HCT116 (cell line): Measurements from ENCODE around the gene HCFC1. TPM values are rescaled to one million over a fixed set of nuclear protein-coding genes. Genes with fewer than 3 reads are reported as not detected.

Source experiments
- ATAC-seq: fragments of 200-7000 bp; cut with Tn5 transposase; 2 replicates; pipeline ENCODE4 v1.9.1; 2020; ENCODE audit warnings: mild to moderate bottlenecking, moderate library complexity
- BruUV-seq: library from RNA; stranded (reverse); fragments of 400-500 nt; replicated peaks from 2 replicates; lab custom pipeline; 2021; lab: Mats Ljungman, UMichigan
- CTCF ChIA-PET: fragments of 300-600 bp; sonication (Branson Sonifier 250); formaldehyde crosslinking; loops from one replicate; lab custom pipeline; 2021; ENCODE audit warnings: antibody characterized with exemption; lab: Charles Lee
- POLR2A ChIA-PET: fragments of 300-600, 350-600 bp; sonication (Branson Sonifier 250); formaldehyde crosslinking; loops from one replicate; lab custom pipeline; 2021; ENCODE audit warnings: antibody characterized with exemption; lab: Charles Lee
- RAD21 ChIA-PET, 2 experiments: fragments of 300-600 bp; sonication (Branson Sonifier 250); formaldehyde crosslinking; loops; one replicate each; lab custom pipeline; 2023; ENCODE audit warnings: low total read pairs in 2 of 2; ENCODE audit not compliant: uncharacterized antibody in 2 of 2, unreplicated experiment in 2 of 2, low non-redundant PET in 1 of 2; lab: Charles Lee
- DNase-seq: peaks from one replicate; pipeline ENCODE4 v3.0.0-alpha.2; 2010; ENCODE audit warnings: low read depth, low spot score
- H2AFZ ChIP-seq: fragments of 200-600 bp; shearing (Covaris generic), sonication (generic); 2 replicates; pipeline ENCODE4 v1.6.1; 2017; ENCODE audit warnings: low read depth, mixed run types, mixed read lengths, antibody characterized with exemption, low read length; ENCODE audit not compliant: poor library complexity, severe bottlenecking
- H3K27ac ChIP-seq: 2 replicates; pipeline ENCODE4 v1.5.1; 2012; ENCODE audit warnings: low read depth, low read length
- H3K27me3 ChIP-seq: fragments of 200-600 bp; sonication (generic); 2 replicates; pipeline ENCODE4 v1.6.1; 2016; ENCODE audit warnings: mixed run types, low read length, mixed read lengths; ENCODE audit not compliant: insufficient read depth
- H3K36me3 ChIP-seq, 2 experiments: fragments of 200-500 bp in 1 of 2; fragments of 200-600 bp in 1 of 2; sonication (Bioruptor generic) in 1 of 2; sonication (generic) in 1 of 2; 2 replicates each; pipeline versions ENCODE4 v1.5.1 to v1.6.1; 2014 to 2016; ENCODE audit warnings: low read length in 2 of 2, inconsistent platforms in 1 of 2, mixed read lengths in 1 of 2, mixed run types in 1 of 2; ENCODE audit not compliant: insufficient read depth in 2 of 2, control insufficient read depth in 1 of 2
- H3K4me1 ChIP-seq, 2 experiments: fragments of 200-600 bp in 1 of 2; sonication (generic) in 1 of 2; 2 replicates each; pipeline versions ENCODE4 v1.5.1 to v1.6.1; 2012 to 2017; ENCODE audit warnings: low read length in 2 of 2, inconsistent platforms in 1 of 2, mild to moderate bottlenecking in 1 of 2, mixed read lengths in 1 of 2, mixed run types in 1 of 2, moderate library complexity in 1 of 2; ENCODE audit not compliant: insufficient read depth in 2 of 2, control insufficient read depth in 1 of 2
- H3K4me2 ChIP-seq: fragments of 200-600 bp; sonication (generic); 2 replicates; pipeline ENCODE4 v1.6.1; 2017; ENCODE audit warnings: mixed run types, low read length, mixed read lengths
- H3K4me3 ChIP-seq, 2 experiments: fragments of 200-600 bp in 1 of 2; sonication (generic) in 1 of 2; replicated peaks in 1 of 2; 2 replicates each; pipeline ENCODE4 v1.5.1; 2011 to 2016; ENCODE audit warnings: low read length in 2 of 2, control low read depth in 1 of 2, low read depth in 1 of 2, mild to moderate bottlenecking in 1 of 2, mixed read lengths in 1 of 2, mixed run types in 1 of 2
- H3K79me2 ChIP-seq: fragments of 200-600 bp; sonication (generic); 2 replicates; pipeline ENCODE4 v1.6.1; 2017; ENCODE audit warnings: mild to moderate bottlenecking, mixed run types, low read length, moderate library complexity, mixed read lengths; ENCODE audit not compliant: insufficient read depth
- H3K9ac ChIP-seq: fragments of 200-600 bp; sonication (generic); 2 replicates; pipeline ENCODE4 v1.6.1; 2016; ENCODE audit warnings: low read length, mixed read lengths
- H3K9me2 ChIP-seq: fragments of 200-600 bp; sonication (generic), shearing (Covaris generic); 2 replicates; pipeline ENCODE4 v1.6.1; 2017; ENCODE audit warnings: mixed run types, mild to moderate bottlenecking, moderate library complexity; ENCODE audit not compliant: insufficient read depth
- H3K9me3 ChIP-seq, 2 experiments: fragments of 200-500 bp in 1 of 2; fragments of 200-600 bp in 1 of 2; sonication (Bioruptor generic) in 1 of 2; sonication (generic) in 1 of 2; 2 replicates each; pipeline ENCODE4 v1.6.1; 2014 to 2017; ENCODE audit warnings: low read length in 2 of 2, mixed read lengths in 2 of 2, inconsistent platforms in 1 of 2, low read depth in 1 of 2, mild to moderate bottlenecking in 1 of 2, mixed run types in 1 of 2, moderate library complexity in 1 of 2; ENCODE audit not compliant: control insufficient read depth in 1 of 2, insufficient read depth in 1 of 2
- H4K20me1 ChIP-seq: fragments of 200-600 bp; sonication (generic), shearing (Covaris generic); 2 replicates; pipeline ENCODE4 v1.6.1; 2017; ENCODE audit warnings: mixed run types, mild to moderate bottlenecking, moderate library complexity; ENCODE audit not compliant: insufficient read depth
- CBX3 ChIP-seq: IDR thresholded peaks from 2 replicates; pipeline ENCODE4 v1.6.1; 2012; ENCODE audit warnings: low read depth
- CTCF ChIP-seq, 3 experiments: fragments of 200-600 bp in 1 of 3; sonication (generic) in 1 of 3; IDR thresholded peaks in 2 of 3; conservative IDR thresholded peaks in 1 of 3; 2 replicates each; pipeline ENCODE4 v1.5.1; 2012 to 2017; ENCODE audit warnings: low read depth in 2 of 3, low read length in 2 of 3, antibody characterized with exemption in 1 of 3, borderline replicate concordance in 1 of 3, control low read depth in 1 of 3, mild to moderate bottlenecking in 1 of 3, mixed read lengths in 1 of 3, mixed run types in 1 of 3, moderate library complexity in 1 of 3; ENCODE audit not compliant: insufficient read depth in 1 of 3
- EZH2phosphoT487 ChIP-seq: fragments of 200-600 bp; IDR thresholded peaks from 2 replicates; pipeline ENCODE4 v1.6.1; 2018; ENCODE audit warnings: antibody characterized with exemption, borderline replicate concordance
- FOSL1 ChIP-seq: IDR thresholded peaks from 2 replicates; pipeline ENCODE4 v1.6.1; 2012; ENCODE audit warnings: low read depth
- JUND ChIP-seq: IDR thresholded peaks from 2 replicates; pipeline ENCODE4 v1.6.1; 2012
- POLR2AphosphoS5 ChIP-seq: IDR thresholded peaks from 2 replicates; pipeline ENCODE4 v1.6.1; 2011; ENCODE audit warnings: mild to moderate bottlenecking, low read depth, low read length, moderate library complexity
- RAD21 ChIP-seq: IDR thresholded peaks from 2 replicates; pipeline ENCODE4 v1.6.1; 2012; ENCODE audit warnings: low read depth, mild to moderate bottlenecking
- SRF ChIP-seq: IDR thresholded peaks from 2 replicates; pipeline ENCODE4 v1.6.1; 2012; ENCODE audit warnings: low read depth
- TCF7L2 ChIP-seq: IDR thresholded peaks from 2 replicates; pipeline ENCODE4 v1.7.0; 2011; ENCODE audit warnings: borderline replicate concordance, inconsistent platforms; ENCODE audit not compliant: insufficient read depth, insufficient read length; ENCODE audit errors: extremely low read depth
- ZBTB33 ChIP-seq: IDR thresholded peaks from 2 replicates; pipeline ENCODE4 v1.6.1; 2011; ENCODE audit warnings: mild to moderate bottlenecking, low read length, moderate library complexity; ENCODE audit not compliant: insufficient replicate concordance; ENCODE audit errors: extremely low read depth
- ZNF274 ChIP-seq: fragments of 200-500 bp; sonication (Bioruptor generic); IDR thresholded peaks from 2 replicates; pipeline ENCODE4 v1.6.1; 2014; ENCODE audit warnings: mild to moderate bottlenecking, low read depth, low read length, inconsistent platforms
- intact Hi-C: fragments of 100-400 bp; cut with micrococcal nuclease; formaldehyde crosslinking; loops from 2 replicates; pipeline ENCODE4 v1.10.0; 2022
- total RNA-seq: library from RNA; stranded (reverse); gene quantifications from one replicate; pipeline ENCODE4 v1.2.1, GENCODE V29; 2021; ENCODE audit not compliant: unreplicated experiment
- TF ChIP-seq, protein P1 (sequence below): IDR thresholded peaks from 2 replicates; pipeline ENCODE4 v1.6.1; 2012

HCFC1 gene
- total RNA-seq, 1 experiment from 2014 or later: 72.8 TPM

- Histone ChIP-seq H4K20me1 (no peaks in the 10 kb centered on the region), H3K36me3 (peaks cover 2 to 5% of the 10 kb centered on the region in 2 experiments; a peak in 1 of 4 replicates), H2AFZ (no peak overlapping the region), H3K4me1 (peaks cover 0 to 14% of the 10 kb centered on the region in 2 experiments; a peak in 2 of 4 replicates), H3K27me3 (no peaks in the 10 kb centered on the region), H3K9ac (no peak overlapping the region), H3K27ac (no peak overlapping the region), H3K9me2 (no peaks in the 10 kb centered on the region), H3K79me2 (peaks cover 14% of the 10 kb centered on the region; the same call in 1 of the 2 replicates), H3K4me2 (no peak overlapping the region), H3K4me3 (no peak overlapping the region), H3K9me3 (no peaks in the 10 kb centered on the region)
- POLR2A ChIA-PET: no interaction called here
- intact Hi-C loops: no loop called here
- no peak for ATAC-seq
- CTCF ChIA-PET: interaction anchor here (2.1 kb wide), 1 partner anchor 10 kb away, joined by 8 read pairs; no protein-coding TSS in a partner anchor
- RAD21 ChIA-PET: interaction anchor here in 1 of 2 experiments (0.6 kb wide), 1 partner anchor 312 kb away, joined by 3 read pairs; no protein-coding TSS in a partner anchor
- TF ChIP-seq, protein P1, sequence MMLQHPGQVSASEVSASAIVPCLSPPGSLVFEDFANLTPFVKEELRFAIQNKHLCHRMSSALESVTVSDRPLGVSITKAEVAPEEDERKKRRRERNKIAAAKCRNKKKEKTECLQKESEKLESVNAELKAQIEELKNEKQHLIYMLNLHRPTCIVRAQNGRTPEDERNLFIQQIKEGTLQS: no peak
- TF ChIP-seq CTCF (IDR thresholded peaks at IDR 0.05 in 2 of 3, conservative IDR thresholded peaks at IDR 0.05 in 1 of 3; ENCODE audit: borderline replicate concordance in 1 of 3, insufficient read depth in 1 of 3, low read depth in 2 of 3, low read length in 2 of 3): no peak
- TF ChIP-seq EZH2phosphoT487: no peak
- TF ChIP-seq CBX3: no peak
- no peak for TF ChIP-seq JUND
- TF ChIP-seq ZBTB33: no peak
- no peak for TF ChIP-seq FOSL1
- no peak for TF ChIP-seq TCF7L2
- TF ChIP-seq SRF: no peak
- no peak for TF ChIP-seq ZNF274
- no peak for TF ChIP-seq RAD21
- TF ChIP-seq POLR2AphosphoS5: no peak
- BruUV-seq: no TSS peak
- DNase-seq: no peak
Measured at GRCh38 chrX:154012336-154012991, 40.8 kb upstream of the HCFC1 start.
